IMR-90 (cell line): ENCODE measurements around the gene MDM2. TPM values are rescaled to one million over a fixed set of nuclear protein-coding genes. Genes with fewer than 3 reads are reported as not detected.

Experiments
- ATAC-seq: fragments of 200-7000 bp; cut with Tn5 transposase; 2 replicates; pipeline ENCODE4 v1.9.1; 2020; ENCODE audit warnings: low read depth, mild to moderate bottlenecking, moderate library complexity
- BruUV-seq: library from RNA; stranded (reverse); fragments of 400-500 nt; replicated peaks from 2 replicates; lab custom pipeline; 2021; lab: Mats Ljungman, UMichigan
- CTCF ChIA-PET: fragments of 300-600 bp; formaldehyde crosslinking; extraction: SDS; loops from one replicate; lab custom pipeline; 2021; ENCODE audit warnings: antibody characterized with exemption; lab: Yijun Ruan, JAX
- POLR2A ChIA-PET: fragments of 300-600 bp; sonication (Branson Sonifier 250); formaldehyde crosslinking; loops from one replicate; lab custom pipeline; 2022; ENCODE audit warnings: antibody characterized with exemption; ENCODE audit not compliant: unreplicated experiment; lab: Charles Lee
- DNase-seq: peaks from one replicate; pipeline ENCODE4 v3.0.0; 2013
- H2AFZ ChIP-seq: replicated peaks from 2 replicates; pipeline ENCODE3; 2013; ENCODE audit warnings: low read length, mild to moderate bottlenecking; ENCODE audit not compliant: poor library complexity
- H2AK5ac ChIP-seq: 2 replicates; pipeline ENCODE4 v1.6.1; 2013; ENCODE audit warnings: low read depth, low read length, inconsistent platforms
- H2AK9ac ChIP-seq: replicated peaks from 2 replicates; pipeline ENCODE3; 2013; ENCODE audit warnings: mild to moderate bottlenecking, low read depth, low read length, moderate library complexity; ENCODE audit not compliant: poor library complexity
- H2BK120ac ChIP-seq: 2 replicates; pipeline ENCODE4 v1.6.1; 2013; ENCODE audit warnings: low read depth, low read length, inconsistent platforms
- H2BK15ac ChIP-seq: 3 replicates; pipeline ENCODE4 v1.6.1; 2013; ENCODE audit warnings: low read depth, low read length, inconsistent platforms
- H2BK20ac ChIP-seq: 2 replicates; pipeline ENCODE4 v1.6.1; 2013; ENCODE audit warnings: low read depth, mild to moderate bottlenecking, inconsistent platforms, low read length, moderate library complexity
- H2BK5ac ChIP-seq: 2 replicates; pipeline ENCODE4 v1.6.1; 2013; ENCODE audit warnings: mild to moderate bottlenecking, low read depth, low read length, inconsistent platforms; ENCODE audit not compliant: poor library complexity, severe bottlenecking
- H3K14ac ChIP-seq: replicated peaks from 2 replicates; pipeline ENCODE4 v1.6.1; 2013; ENCODE audit warnings: low read depth, low read length, inconsistent platforms
- H3K18ac ChIP-seq: 2 replicates; pipeline ENCODE4 v1.6.1; 2013; ENCODE audit warnings: low read depth, low read length, control low read depth
- H3K23ac ChIP-seq: 2 replicates; pipeline ENCODE4 v1.6.1; 2013; ENCODE audit warnings: low read depth, low read length, inconsistent platforms
- H3K27ac ChIP-seq: 2 replicates; pipeline ENCODE4 v1.5.1; 2013; ENCODE audit warnings: mild to moderate bottlenecking, control low read depth, low read length; ENCODE audit not compliant: insufficient read depth
- H3K27me3 ChIP-seq: 2 replicates; pipeline ENCODE4 v1.6.1; 2013; ENCODE audit warnings: low read length; ENCODE audit not compliant: control insufficient read depth, insufficient read depth
- H3K36me3 ChIP-seq: 2 replicates; pipeline ENCODE4 v1.6.1; 2013; ENCODE audit warnings: low read length, mixed read lengths; ENCODE audit not compliant: control insufficient read depth, insufficient read depth
- H3K4ac ChIP-seq: 2 replicates; pipeline ENCODE4 v1.6.1; 2013; ENCODE audit warnings: low read depth, low read length, inconsistent platforms
- H3K4me1 ChIP-seq: 2 replicates; pipeline ENCODE4 v1.6.1; 2013; ENCODE audit warnings: low read length, mixed read lengths; ENCODE audit not compliant: control insufficient read depth, insufficient read depth
- H3K4me2 ChIP-seq: 2 replicates; pipeline ENCODE4 v1.6.1; 2013; ENCODE audit warnings: low read depth, mild to moderate bottlenecking, control low read depth, low read length, moderate library complexity
- H3K4me3 ChIP-seq: 2 replicates; pipeline ENCODE4 v1.5.1; 2013; ENCODE audit warnings: low read depth, mild to moderate bottlenecking, control low read depth, low read length, moderate library complexity; ENCODE audit not compliant: insufficient read depth
- H3K56ac ChIP-seq: 2 replicates; pipeline ENCODE4 v1.6.1; 2013; ENCODE audit warnings: low read length, inconsistent platforms; ENCODE audit not compliant: insufficient read depth; ENCODE audit errors: extremely low read depth
- H3K79me1 ChIP-seq, 2 experiments: 2 replicates each; pipeline ENCODE4 v1.6.1; 2013; ENCODE audit warnings: low read length in 2 of 2, inconsistent platforms in 1 of 2, low read depth in 1 of 2
- H3K9ac ChIP-seq: 2 replicates; pipeline ENCODE4 v1.6.1; 2013; ENCODE audit warnings: low read depth, low read length, control low read depth
- H3K9me1 ChIP-seq: 2 replicates; pipeline ENCODE4 v1.6.1; 2013; ENCODE audit warnings: low read length, inconsistent platforms; ENCODE audit not compliant: insufficient read depth
- H3K9me3 ChIP-seq: 2 replicates; pipeline ENCODE4 v1.6.1; 2013; ENCODE audit warnings: low read length; ENCODE audit not compliant: control insufficient read depth, insufficient read depth
- H4K20me1 ChIP-seq: 2 replicates; pipeline ENCODE4 v1.6.1; 2013; ENCODE audit warnings: low read length, inconsistent platforms; ENCODE audit not compliant: insufficient read depth
- H4K5ac ChIP-seq: 2 replicates; pipeline ENCODE4 v1.6.1; 2013; ENCODE audit warnings: mild to moderate bottlenecking, low read depth, low read length, control low read depth
- H4K8ac ChIP-seq, 2 experiments: 2 replicates each; pipeline ENCODE4 v1.6.1; 2013; ENCODE audit warnings: low read depth in 2 of 2, low read length in 2 of 2, control low read depth in 1 of 2, inconsistent platforms in 1 of 2
- H4K91ac ChIP-seq: 2 replicates; pipeline ENCODE4 v1.6.1; 2013; ENCODE audit warnings: low read depth, low read length, inconsistent platforms; ENCODE audit not compliant: insufficient read depth
- CEBPB ChIP-seq: IDR thresholded peaks from 2 replicates; pipeline ENCODE4 v1.6.1; 2012; ENCODE audit warnings: low read depth, low read length, improper control_type of control experiment
- CHD1 ChIP-seq: IDR thresholded peaks from 2 replicates; pipeline ENCODE4 v1.6.1; 2012; ENCODE audit warnings: low read depth, low read length, improper control_type of control experiment
- FOS ChIP-seq: fragments of 150-350 bp; IDR thresholded peaks from 2 replicates; pipeline ENCODE4 v1.6.1; 2016; ENCODE audit warnings: low read depth, low read length
- MAFK ChIP-seq: IDR thresholded peaks from 2 replicates; pipeline ENCODE4 v1.6.1; 2012; ENCODE audit warnings: low read depth, low read length, improper control_type of control experiment
- MAZ ChIP-seq: IDR thresholded peaks from 2 replicates; pipeline ENCODE4 v1.6.1; 2012; ENCODE audit warnings: low read depth, mild to moderate bottlenecking, low read length, improper control_type of control experiment, moderate library complexity, borderline replicate concordance
- MXI1 ChIP-seq: IDR thresholded peaks from 2 replicates; pipeline ENCODE4 v1.6.1; 2012; ENCODE audit warnings: low read depth, mild to moderate bottlenecking, low read length, moderate library complexity, borderline replicate concordance
- NFE2L2 ChIP-seq: fragments of 150-350 bp; IDR thresholded peaks from 2 replicates; pipeline ENCODE4 v1.6.1; 2016; ENCODE audit warnings: low read depth, mild to moderate bottlenecking, low read length
- POLR2A ChIP-seq: IDR thresholded peaks from 2 replicates; pipeline ENCODE4 v1.6.1; 2012; ENCODE audit warnings: mild to moderate bottlenecking, low read depth, low read length
- RAD21 ChIP-seq: IDR thresholded peaks from 2 replicates; pipeline ENCODE4 v1.6.1; 2012; ENCODE audit warnings: low read length, improper control_type of control experiment
- SMC3 ChIP-seq: fragments of 150-350 bp; IDR thresholded peaks from 2 replicates; pipeline ENCODE4 v1.6.1; 2016; ENCODE audit warnings: low read depth, mild to moderate bottlenecking, antibody characterized with exemption, low read length, moderate library complexity
- WGBS, 2 experiments: methylation state at CpG; one replicate each; pipeline versions ENCODE4 v1.1.5 to v1.1.7; 2013; ENCODE audit warnings: missing lambda C conversion rate in 2 of 2; ENCODE audit not compliant: insufficient read length in 1 of 2; ENCODE audit errors: extremely low coverage in 2 of 2; 5-methylcytosine and 5-hydroxymethylcytosine counted together
- dilution Hi-C: fragments of 300-500 bp; cut with HindIII; formaldehyde crosslinking; loops from one replicate; pipeline ENCODE4 v1.14.3; 2018; ENCODE audit warnings: low sequenced_read_pairs; ENCODE audit not compliant: unreplicated experiment
- in situ Hi-C: fragments of 300-500 bp; cut with MboI; formaldehyde crosslinking; loops from 3 replicates; pipeline ENCODE4 v1.14.3; 2019; ENCODE audit warnings: low sequenced_read_pairs, inconsistent platforms, mixed read lengths
- intact Hi-C: fragments of 100-400 bp; cut with micrococcal nuclease; formaldehyde crosslinking; loops from 2 replicates; pipeline ENCODE4 v1.10.0; 2022
- polyA plus RNA-seq, 3 experiments: library from polyadenylated mRNA; depleted of rRNA; stranded (reverse); fragments of >200 nt; gene quantifications; 2 replicates each; pipeline ENCODE4 v1.2.3, GENCODE V29; 2012; ENCODE audit warnings: low replicate concordance in 1 of 3
- total RNA-seq: library from RNA; depleted of rRNA; stranded (reverse); fragments of >200 nt; gene quantifications from 2 replicates; pipeline ENCODE4 v1.2.3, GENCODE V29; 2012
- TF ChIP-seq, protein P1 (sequence below): fragments of 150-350 bp; IDR thresholded peaks from 2 replicates; pipeline ENCODE4 v1.6.1; 2017; ENCODE audit warnings: mild to moderate bottlenecking, antibody characterized with exemption, low read length, low read depth
- TF ChIP-seq, protein P2 (sequence below): conservative IDR thresholded peaks from 2 replicates; pipeline ENCODE4 v1.5.1; 2012; ENCODE audit warnings: mild to moderate bottlenecking, low read depth, low read length, improper control_type of control experiment

Gene MDM2
- total and polyA plus RNA-seq, 2 of the 4 experiments (the other 2 are of a cell fraction) = 21.9 to 196 TPM

DNA sequence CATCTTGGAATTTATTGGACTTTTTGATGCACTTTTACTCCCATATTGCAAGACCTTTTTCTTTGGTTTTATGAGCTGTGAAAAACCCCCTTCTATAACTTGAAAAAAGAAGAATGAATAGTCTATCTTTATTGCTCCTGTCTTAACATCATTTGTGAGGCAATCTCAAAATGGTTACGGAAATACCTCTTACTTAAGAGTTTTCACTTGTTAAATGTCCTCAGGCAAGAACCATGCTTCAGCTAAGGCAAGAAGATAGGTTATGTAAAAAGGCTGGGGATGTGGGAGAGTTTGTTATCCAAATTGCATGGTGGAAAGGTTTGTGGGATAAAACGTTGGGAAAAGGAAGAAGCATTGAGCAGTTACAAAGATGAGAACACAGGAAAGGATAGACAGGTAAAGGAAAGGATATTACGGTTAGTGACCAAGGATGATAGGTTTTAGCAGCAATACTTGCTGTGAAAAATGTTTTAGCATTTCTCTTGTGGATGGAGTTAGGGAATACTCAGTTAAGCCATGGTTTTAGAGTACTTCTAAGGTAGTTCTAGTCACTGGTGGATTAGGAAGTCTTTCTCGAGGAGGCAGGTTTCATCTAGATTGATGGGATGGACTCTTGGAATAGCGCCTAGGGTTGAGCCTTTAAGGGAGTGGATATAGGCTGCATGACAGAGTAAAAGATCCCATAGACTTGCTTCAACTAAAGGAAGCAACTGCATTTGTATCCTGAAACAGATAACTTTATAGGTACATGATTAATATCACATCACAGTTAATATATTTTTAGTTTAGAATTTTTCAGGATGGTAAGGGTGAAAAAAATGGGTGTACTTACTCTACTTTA, 30.3 kb downstream of the MDM2 start:
- Histone ChIP-seq H3K27me3 (no peaks in the 10 kb centered on the region), H3K56ac (no peak overlapping the region), H3K23ac (no peak overlapping the region), H2AK9ac (no peak overlapping the region), H3K14ac (no peak overlapping the region), H3K18ac (no peak overlapping the region), H2AK5ac (no peak overlapping the region), H3K36me3 (peaks cover 53% of the 10 kb centered on the region), H3K4me1 (no peaks in the 10 kb centered on the region), H3K9ac (no peak overlapping the region), H2BK5ac (no peak overlapping the region), H2AFZ (no peak overlapping the region), H4K91ac (no peak overlapping the region), H4K20me1 (peaks cover 36% of the 10 kb centered on the region), H3K9me3 (no peaks in the 10 kb centered on the region), H2BK15ac (no peak overlapping the region), H3K9me1 (no peaks in the 10 kb centered on the region), H2BK20ac (no peak overlapping the region), H4K5ac (no peak overlapping the region), H3K4me3 (no peak overlapping the region), H3K4me2 (no peak overlapping the region), H3K79me1 (peaks cover 20 to 52% of the 10 kb centered on the region in 2 experiments), H3K4ac (no peak overlapping the region), H4K8ac (no peak overlapping the region), H2BK120ac (no peak overlapping the region), H3K27ac (no peak overlapping the region)
- DNase-seq (no peak), ATAC-seq (no peak)
- dilution Hi-C loops = no loop called here
- TF ChIP-seq FOS (no peak), MAFK (no peak), NFE2L2 (no peak), SMC3 (no peak), CHD1 (no peak), CEBPB (no peak), RAD21 (no peak), MXI1 (no peak), POLR2A (no peak), MAZ (no peak)
- TF ChIP-seq, protein P1, sequence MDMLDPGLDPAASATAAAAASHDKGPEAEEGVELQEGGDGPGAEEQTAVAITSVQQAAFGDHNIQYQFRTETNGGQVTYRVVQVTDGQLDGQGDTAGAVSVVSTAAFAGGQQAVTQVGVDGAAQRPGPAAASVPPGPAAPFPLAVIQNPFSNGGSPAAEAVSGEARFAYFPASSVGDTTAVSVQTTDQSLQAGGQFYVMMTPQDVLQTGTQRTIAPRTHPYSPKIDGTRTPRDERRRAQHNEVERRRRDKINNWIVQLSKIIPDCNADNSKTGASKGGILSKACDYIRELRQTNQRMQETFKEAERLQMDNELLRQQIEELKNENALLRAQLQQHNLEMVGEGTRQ = no peak
- TF ChIP-seq, protein P2, sequence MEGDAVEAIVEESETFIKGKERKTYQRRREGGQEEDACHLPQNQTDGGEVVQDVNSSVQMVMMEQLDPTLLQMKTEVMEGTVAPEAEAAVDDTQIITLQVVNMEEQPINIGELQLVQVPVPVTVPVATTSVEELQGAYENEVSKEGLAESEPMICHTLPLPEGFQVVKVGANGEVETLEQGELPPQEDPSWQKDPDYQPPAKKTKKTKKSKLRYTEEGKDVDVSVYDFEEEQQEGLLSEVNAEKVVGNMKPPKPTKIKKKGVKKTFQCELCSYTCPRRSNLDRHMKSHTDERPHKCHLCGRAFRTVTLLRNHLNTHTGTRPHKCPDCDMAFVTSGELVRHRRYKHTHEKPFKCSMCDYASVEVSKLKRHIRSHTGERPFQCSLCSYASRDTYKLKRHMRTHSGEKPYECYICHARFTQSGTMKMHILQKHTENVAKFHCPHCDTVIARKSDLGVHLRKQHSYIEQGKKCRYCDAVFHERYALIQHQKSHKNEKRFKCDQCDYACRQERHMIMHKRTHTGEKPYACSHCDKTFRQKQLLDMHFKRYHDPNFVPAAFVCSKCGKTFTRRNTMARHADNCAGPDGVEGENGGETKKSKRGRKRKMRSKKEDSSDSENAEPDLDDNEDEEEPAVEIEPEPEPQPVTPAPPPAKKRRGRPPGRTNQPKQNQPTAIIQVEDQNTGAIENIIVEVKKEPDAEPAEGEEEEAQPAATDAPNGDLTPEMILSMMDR = no peak
- ChIA-PET POLR2A (no interaction called here), CTCF (no interaction called here)
- intact Hi-C loops = no loop called here
- BruUV-seq = no TSS peak
- in situ Hi-C loops = loop anchor here (25.0 kb wide), 1 partner anchor 749 kb away; the partner anchor contains the start of gene CCT2
- 94% methylated on average over 2 of the region's 5 CpGs; no CpG with 5 or more reads in 1 of the 2 experiments for WGBS, 2 experiments
